ENCODE data around the gene HS6ST3. TPM values are rescaled to one million over a fixed set of nuclear protein-coding genes. Genes with fewer than 3 reads are reported as not detected.

Gene HS6ST3
- total and polyA plus RNA-seq, 9 of the 15 experiments (the other 6 are each of a cell fraction or from before 2014, with no cell fraction given), result not detected

DNA sequence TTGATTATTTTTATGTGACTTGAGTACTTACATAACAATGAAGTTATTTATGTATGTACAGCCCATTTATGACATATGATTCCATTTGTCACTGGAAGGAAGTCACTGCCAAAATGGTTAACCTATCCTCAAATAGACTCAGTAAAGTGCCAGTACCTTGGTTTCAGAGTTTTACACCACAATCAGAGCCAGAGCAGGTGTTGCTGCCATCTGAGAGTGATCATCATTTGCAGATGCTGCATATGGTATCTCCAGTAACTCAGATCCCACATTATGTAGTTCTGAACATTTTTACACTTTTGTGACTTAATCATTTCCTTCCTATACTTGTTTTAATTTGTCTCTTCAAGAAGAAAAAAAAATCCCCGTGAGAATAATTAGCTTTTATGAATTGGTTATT lies 313.3 kb downstream of the HS6ST3 start (continued):
- TF ChIP-seq NR2F6 (CRISPR knock-in tag; IDR thresholded peaks at IDR 0.05), result no peak
- no peak for TF ChIP-seq ZSCAN29 (IDR thresholded peaks at IDR 0.05)
- no peak for TF ChIP-seq ZSCAN32 (CRISPR knock-in tag; IDR thresholded peaks at IDR 0.05)
- TF ChIP-seq SMARCE1 (IDR thresholded peaks at IDR 0.05), result no peak
- TF ChIP-seq, protein P1, sequence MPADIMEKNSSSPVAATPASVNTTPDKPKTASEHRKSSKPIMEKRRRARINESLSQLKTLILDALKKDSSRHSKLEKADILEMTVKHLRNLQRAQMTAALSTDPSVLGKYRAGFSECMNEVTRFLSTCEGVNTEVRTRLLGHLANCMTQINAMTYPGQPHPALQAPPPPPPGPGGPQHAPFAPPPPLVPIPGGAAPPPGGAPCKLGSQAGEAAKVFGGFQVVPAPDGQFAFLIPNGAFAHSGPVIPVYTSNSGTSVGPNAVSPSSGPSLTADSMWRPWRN (IDR thresholded peaks at IDR 0.05; ENCODE audit: low read depth), result no peak

DNA sequence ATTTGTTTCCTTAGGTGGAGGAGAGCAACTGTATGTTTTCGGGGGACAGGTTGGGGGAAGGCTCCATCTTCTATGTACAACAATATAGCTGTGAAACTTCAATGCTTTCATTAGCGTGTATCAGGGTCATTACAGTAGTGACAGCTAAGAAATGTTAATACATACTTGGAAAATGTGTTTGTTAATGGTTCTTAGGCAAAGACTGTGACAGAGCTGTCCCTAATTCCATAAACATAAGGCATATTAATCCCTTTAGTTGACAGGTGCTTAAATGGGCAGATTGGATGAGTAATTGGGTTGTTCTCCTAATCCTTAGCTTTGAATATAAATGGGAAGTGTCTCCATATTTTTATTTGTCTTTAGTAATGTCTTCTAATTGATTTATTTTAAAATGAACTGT lies 313.7 kb downstream of the HS6ST3 start:
- ChIA-PET POLR2A (no interaction called here), CTCF (ENCODE audit: low intra/inter-chr PET ratio) (no interaction called here)
- FAIRE-seq (no peak), DNase-seq (ENCODE audit: extremely low read depth in 1 of 4, low spot score in 3 of 4) (no peak), ATAC-seq (no peak)
- Histone ChIP-seq H3K9ac (ENCODE audit: insufficient read depth in 1 of 2, low read depth in 2 of 2, low read length in 2 of 2) (no peak overlapping the region), H3K4me2 (ENCODE audit: insufficient read depth, low read length) (no peak overlapping the region), H3K9me1 (ENCODE audit: control insufficient read depth, insufficient read depth, low read length) (no peaks in the 10 kb centered on the region), H3K4me3 (no peak overlapping the region), H3K27ac (ENCODE audit: extremely low read depth, low read depth, low read length) (no peak overlapping the region), H3K9me3 (replicated peaks; ENCODE audit: control insufficient read depth, insufficient read depth, low read depth, low read length) (no peaks in the 10 kb centered on the region), H3K79me2 (ENCODE audit: control insufficient read depth, insufficient read depth, low read length) (no peaks in the 10 kb centered on the region), H3K4me1 (replicated peaks in 1 of 2; ENCODE audit: control insufficient read depth in 2 of 2, insufficient read depth in 2 of 2, low read length in 2 of 2) (no peaks in the 10 kb centered on the region), H2AFZ (ENCODE audit: low read depth, low read length) (no peak overlapping the region), H3K27me3 (ENCODE audit: control insufficient read depth in 2 of 2, insufficient read depth in 2 of 2, low read length in 2 of 2) (no peaks in the 10 kb centered on the region), H4K20me1 (replicated peaks; ENCODE audit: control insufficient read depth, insufficient read depth, low read length) (no peaks in the 10 kb centered on the region), H3K36me3 (ENCODE audit: control insufficient read depth, insufficient read depth, low read length) (no peaks in the 10 kb centered on the region)
- BruUV-seq (replicated peaks), result no TSS peak
- intact Hi-C loops (cut with micrococcal nuclease) (no loop called here), in situ Hi-C loops (cut with MboI) (no loop called here)
- 0% methylated on average over 2 of the region's 2 CpGs for WGBS (ENCODE audit: insufficient coverage, low coverage, missing lambda C conversion rate)
- TF ChIP-seq, protein P2, sequence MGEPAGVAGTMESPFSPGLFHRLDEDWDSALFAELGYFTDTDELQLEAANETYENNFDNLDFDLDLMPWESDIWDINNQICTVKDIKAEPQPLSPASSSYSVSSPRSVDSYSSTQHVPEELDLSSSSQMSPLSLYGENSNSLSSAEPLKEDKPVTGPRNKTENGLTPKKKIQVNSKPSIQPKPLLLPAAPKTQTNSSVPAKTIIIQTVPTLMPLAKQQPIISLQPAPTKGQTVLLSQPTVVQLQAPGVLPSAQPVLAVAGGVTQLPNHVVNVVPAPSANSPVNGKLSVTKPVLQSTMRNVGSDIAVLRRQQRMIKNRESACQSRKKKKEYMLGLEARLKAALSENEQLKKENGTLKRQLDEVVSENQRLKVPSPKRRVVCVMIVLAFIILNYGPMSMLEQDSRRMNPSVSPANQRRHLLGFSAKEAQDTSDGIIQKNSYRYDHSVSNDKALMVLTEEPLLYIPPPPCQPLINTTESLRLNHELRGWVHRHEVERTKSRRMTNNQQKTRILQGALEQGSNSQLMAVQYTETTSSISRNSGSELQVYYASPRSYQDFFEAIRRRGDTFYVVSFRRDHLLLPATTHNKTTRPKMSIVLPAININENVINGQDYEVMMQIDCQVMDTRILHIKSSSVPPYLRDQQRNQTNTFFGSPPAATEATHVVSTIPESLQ (CRISPR knock-in tag; IDR thresholded peaks at IDR 0.05), result no peak
- TF ChIP-seq, protein P3, sequence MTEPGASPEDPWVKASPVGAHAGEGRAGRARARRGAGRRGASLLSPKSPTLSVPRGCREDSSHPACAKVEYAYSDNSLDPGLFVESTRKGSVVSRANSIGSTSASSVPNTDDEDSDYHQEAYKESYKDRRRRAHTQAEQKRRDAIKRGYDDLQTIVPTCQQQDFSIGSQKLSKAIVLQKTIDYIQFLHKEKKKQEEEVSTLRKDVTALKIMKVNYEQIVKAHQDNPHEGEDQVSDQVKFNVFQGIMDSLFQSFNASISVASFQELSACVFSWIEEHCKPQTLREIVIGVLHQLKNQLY (CRISPR knock-in tag; conservative IDR thresholded peaks at IDR 0.05), result no peak
- TF ChIP-seq, protein P4, sequence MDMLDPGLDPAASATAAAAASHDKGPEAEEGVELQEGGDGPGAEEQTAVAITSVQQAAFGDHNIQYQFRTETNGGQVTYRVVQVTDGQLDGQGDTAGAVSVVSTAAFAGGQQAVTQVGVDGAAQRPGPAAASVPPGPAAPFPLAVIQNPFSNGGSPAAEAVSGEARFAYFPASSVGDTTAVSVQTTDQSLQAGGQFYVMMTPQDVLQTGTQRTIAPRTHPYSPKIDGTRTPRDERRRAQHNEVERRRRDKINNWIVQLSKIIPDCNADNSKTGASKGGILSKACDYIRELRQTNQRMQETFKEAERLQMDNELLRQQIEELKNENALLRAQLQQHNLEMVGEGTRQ (CRISPR knock-in tag; IDR thresholded peaks at IDR 0.05), result no peak
- TF ChIP-seq, protein P5, sequence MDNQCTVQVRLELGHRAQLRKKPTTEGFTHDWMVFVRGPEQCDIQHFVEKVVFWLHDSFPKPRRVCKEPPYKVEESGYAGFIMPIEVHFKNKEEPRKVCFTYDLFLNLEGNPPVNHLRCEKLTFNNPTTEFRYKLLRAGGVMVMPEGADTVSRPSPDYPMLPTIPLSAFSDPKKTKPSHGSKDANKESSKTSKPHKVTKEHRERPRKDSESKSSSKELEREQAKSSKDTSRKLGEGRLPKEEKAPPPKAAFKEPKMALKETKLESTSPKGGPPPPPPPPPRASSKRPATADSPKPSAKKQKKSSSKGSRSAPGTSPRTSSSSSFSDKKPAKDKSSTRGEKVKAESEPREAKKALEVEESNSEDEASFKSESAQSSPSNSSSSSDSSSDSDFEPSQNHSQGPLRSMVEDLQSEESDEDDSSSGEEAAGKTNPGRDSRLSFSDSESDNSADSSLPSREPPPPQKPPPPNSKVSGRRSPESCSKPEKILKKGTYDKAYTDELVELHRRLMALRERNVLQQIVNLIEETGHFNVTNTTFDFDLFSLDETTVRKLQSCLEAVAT (IDR thresholded peaks at IDR 0.05), result no peak
- TF ChIP-seq NFATC3 (IDR thresholded peaks at IDR 0.05), result no peak
- no peak for TF ChIP-seq ZNF232 (CRISPR knock-in tag; IDR thresholded peaks at IDR 0.05)
- no peak for TF ChIP-seq MXI1 (IDR thresholded peaks at IDR 0.05; ENCODE audit: low read depth, low read length)
- no peak for TF ChIP-seq NCOA6 (IDR thresholded peaks at IDR 0.05)
- TF ChIP-seq, protein P6, sequence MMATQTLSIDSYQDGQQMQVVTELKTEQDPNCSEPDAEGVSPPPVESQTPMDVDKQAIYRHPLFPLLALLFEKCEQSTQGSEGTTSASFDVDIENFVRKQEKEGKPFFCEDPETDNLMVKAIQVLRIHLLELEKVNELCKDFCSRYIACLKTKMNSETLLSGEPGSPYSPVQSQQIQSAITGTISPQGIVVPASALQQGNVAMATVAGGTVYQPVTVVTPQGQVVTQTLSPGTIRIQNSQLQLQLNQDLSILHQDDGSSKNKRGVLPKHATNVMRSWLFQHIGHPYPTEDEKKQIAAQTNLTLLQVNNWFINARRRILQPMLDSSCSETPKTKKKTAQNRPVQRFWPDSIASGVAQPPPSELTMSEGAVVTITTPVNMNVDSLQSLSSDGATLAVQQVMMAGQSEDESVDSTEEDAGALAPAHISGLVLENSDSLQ (IDR thresholded peaks at IDR 0.05), result no peak
- TF ChIP-seq, protein P7, sequence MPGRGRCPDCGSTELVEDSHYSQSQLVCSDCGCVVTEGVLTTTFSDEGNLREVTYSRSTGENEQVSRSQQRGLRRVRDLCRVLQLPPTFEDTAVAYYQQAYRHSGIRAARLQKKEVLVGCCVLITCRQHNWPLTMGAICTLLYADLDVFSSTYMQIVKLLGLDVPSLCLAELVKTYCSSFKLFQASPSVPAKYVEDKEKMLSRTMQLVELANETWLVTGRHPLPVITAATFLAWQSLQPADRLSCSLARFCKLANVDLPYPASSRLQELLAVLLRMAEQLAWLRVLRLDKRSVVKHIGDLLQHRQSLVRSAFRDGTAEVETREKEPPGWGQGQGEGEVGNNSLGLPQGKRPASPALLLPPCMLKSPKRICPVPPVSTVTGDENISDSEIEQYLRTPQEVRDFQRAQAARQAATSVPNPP (IDR thresholded peaks at IDR 0.05; ENCODE audit: borderline replicate concordance, insufficient read depth, insufficient read length), result no peak
